HCT116 (cell line): ENCODE results near the gene PDE4B. TPM values are rescaled to one million over a fixed set of nuclear protein-coding genes. Genes with fewer than 3 reads are reported as not detected.

ENCODE experiments used
- ATAC-seq: fragments of 200-7000 bp; cut with Tn5 transposase; 2 replicates; pipeline ENCODE4 v1.9.1; 2020; ENCODE audit warnings: mild to moderate bottlenecking, moderate library complexity
- BruUV-seq: library from RNA; stranded (reverse); fragments of 400-500 nt; replicated peaks from 2 replicates; lab custom pipeline; 2021; lab: Mats Ljungman, UMichigan
- CTCF ChIA-PET: fragments of 300-600 bp; sonication (Branson Sonifier 250); formaldehyde crosslinking; loops from one replicate; lab custom pipeline; 2021; ENCODE audit warnings: antibody characterized with exemption; lab: Charles Lee
- POLR2A ChIA-PET: fragments of 300-600, 350-600 bp; sonication (Branson Sonifier 250); formaldehyde crosslinking; loops from one replicate; lab custom pipeline; 2021; ENCODE audit warnings: antibody characterized with exemption; lab: Charles Lee
- RAD21 ChIA-PET, 2 experiments: fragments of 300-600 bp; sonication (Branson Sonifier 250); formaldehyde crosslinking; loops; one replicate each; lab custom pipeline; 2023; ENCODE audit warnings: low total read pairs in 2 of 2; ENCODE audit not compliant: uncharacterized antibody in 2 of 2, unreplicated experiment in 2 of 2, low non-redundant PET in 1 of 2; lab: Charles Lee
- DNase-seq: peaks from one replicate; pipeline ENCODE4 v3.0.0-alpha.2; 2010; ENCODE audit warnings: low read depth, low spot score
- H2AFZ ChIP-seq: fragments of 200-600 bp; shearing (Covaris generic), sonication (generic); 2 replicates; pipeline ENCODE4 v1.6.1; 2017; ENCODE audit warnings: low read depth, mixed run types, mixed read lengths, antibody characterized with exemption, low read length; ENCODE audit not compliant: poor library complexity, severe bottlenecking
- H3K27ac ChIP-seq: 2 replicates; pipeline ENCODE4 v1.5.1; 2012; ENCODE audit warnings: low read depth, low read length
- H3K27me3 ChIP-seq: fragments of 200-600 bp; sonication (generic); 2 replicates; pipeline ENCODE4 v1.6.1; 2016; ENCODE audit warnings: mixed run types, low read length, mixed read lengths; ENCODE audit not compliant: insufficient read depth
- H3K36me3 ChIP-seq, 2 experiments: fragments of 200-500 bp in 1 of 2; fragments of 200-600 bp in 1 of 2; sonication (Bioruptor generic) in 1 of 2; sonication (generic) in 1 of 2; 2 replicates each; pipeline versions ENCODE4 v1.5.1 to v1.6.1; 2014 to 2016; ENCODE audit warnings: low read length in 2 of 2, inconsistent platforms in 1 of 2, mixed read lengths in 1 of 2, mixed run types in 1 of 2; ENCODE audit not compliant: insufficient read depth in 2 of 2, control insufficient read depth in 1 of 2
- H3K4me1 ChIP-seq, 2 experiments: fragments of 200-600 bp in 1 of 2; sonication (generic) in 1 of 2; 2 replicates each; pipeline versions ENCODE4 v1.5.1 to v1.6.1; 2012 to 2017; ENCODE audit warnings: low read length in 2 of 2, inconsistent platforms in 1 of 2, mild to moderate bottlenecking in 1 of 2, mixed read lengths in 1 of 2, mixed run types in 1 of 2, moderate library complexity in 1 of 2; ENCODE audit not compliant: insufficient read depth in 2 of 2, control insufficient read depth in 1 of 2
- H3K4me2 ChIP-seq: fragments of 200-600 bp; sonication (generic); 2 replicates; pipeline ENCODE4 v1.6.1; 2017; ENCODE audit warnings: mixed run types, low read length, mixed read lengths
- H3K4me3 ChIP-seq, 2 experiments: fragments of 200-600 bp in 1 of 2; sonication (generic) in 1 of 2; replicated peaks in 1 of 2; 2 replicates each; pipeline ENCODE4 v1.5.1; 2011 to 2016; ENCODE audit warnings: low read length in 2 of 2, control low read depth in 1 of 2, low read depth in 1 of 2, mild to moderate bottlenecking in 1 of 2, mixed read lengths in 1 of 2, mixed run types in 1 of 2
- H3K79me2 ChIP-seq: fragments of 200-600 bp; sonication (generic); 2 replicates; pipeline ENCODE4 v1.6.1; 2017; ENCODE audit warnings: mild to moderate bottlenecking, mixed run types, low read length, moderate library complexity, mixed read lengths; ENCODE audit not compliant: insufficient read depth
- H3K9ac ChIP-seq: fragments of 200-600 bp; sonication (generic); 2 replicates; pipeline ENCODE4 v1.6.1; 2016; ENCODE audit warnings: low read length, mixed read lengths
- H3K9me2 ChIP-seq: fragments of 200-600 bp; sonication (generic), shearing (Covaris generic); 2 replicates; pipeline ENCODE4 v1.6.1; 2017; ENCODE audit warnings: mixed run types, mild to moderate bottlenecking, moderate library complexity; ENCODE audit not compliant: insufficient read depth
- H3K9me3 ChIP-seq, 2 experiments: fragments of 200-500 bp in 1 of 2; fragments of 200-600 bp in 1 of 2; sonication (Bioruptor generic) in 1 of 2; sonication (generic) in 1 of 2; 2 replicates each; pipeline ENCODE4 v1.6.1; 2014 to 2017; ENCODE audit warnings: low read length in 2 of 2, mixed read lengths in 2 of 2, inconsistent platforms in 1 of 2, low read depth in 1 of 2, mild to moderate bottlenecking in 1 of 2, mixed run types in 1 of 2, moderate library complexity in 1 of 2; ENCODE audit not compliant: control insufficient read depth in 1 of 2, insufficient read depth in 1 of 2
- H4K20me1 ChIP-seq: fragments of 200-600 bp; sonication (generic), shearing (Covaris generic); 2 replicates; pipeline ENCODE4 v1.6.1; 2017; ENCODE audit warnings: mixed run types, mild to moderate bottlenecking, moderate library complexity; ENCODE audit not compliant: insufficient read depth
- ATF3 ChIP-seq: IDR thresholded peaks from 2 replicates; pipeline ENCODE4 v1.6.1; 2012
- CBX3 ChIP-seq: IDR thresholded peaks from 2 replicates; pipeline ENCODE4 v1.6.1; 2012; ENCODE audit warnings: low read depth
- CEBPB ChIP-seq: IDR thresholded peaks from 2 replicates; pipeline ENCODE4 v1.6.1; 2012; ENCODE audit warnings: low read depth
- ELF1 ChIP-seq: IDR thresholded peaks from 2 replicates; pipeline ENCODE4 v1.6.1; 2012; ENCODE audit warnings: low read depth, borderline replicate concordance
- EZH2 ChIP-seq: fragments of 200-600 bp; sonication (generic); IDR thresholded peaks from 2 replicates; pipeline ENCODE4 v1.6.1; 2017; ENCODE audit warnings: antibody characterized with exemption, mixed run types
- JUND ChIP-seq: IDR thresholded peaks from 2 replicates; pipeline ENCODE4 v1.6.1; 2012
- POLR2A ChIP-seq: IDR thresholded peaks from 2 replicates; pipeline ENCODE4 v1.7.0; 2011; ENCODE audit warnings: borderline replicate concordance; ENCODE audit not compliant: insufficient read depth, insufficient read length; ENCODE audit errors: extremely low read depth
- RAD21 ChIP-seq: IDR thresholded peaks from 2 replicates; pipeline ENCODE4 v1.6.1; 2012; ENCODE audit warnings: low read depth, mild to moderate bottlenecking
- TCF7L2 ChIP-seq: IDR thresholded peaks from 2 replicates; pipeline ENCODE4 v1.7.0; 2011; ENCODE audit warnings: borderline replicate concordance, inconsistent platforms; ENCODE audit not compliant: insufficient read depth, insufficient read length; ENCODE audit errors: extremely low read depth
- ZFX ChIP-seq: fragments of 450-650 bp; IDR thresholded peaks from 2 replicates; pipeline ENCODE4 v1.6.1; 2017
- ZNF274 ChIP-seq: fragments of 200-500 bp; sonication (Bioruptor generic); IDR thresholded peaks from 2 replicates; pipeline ENCODE4 v1.6.1; 2014; ENCODE audit warnings: mild to moderate bottlenecking, low read depth, low read length, inconsistent platforms
- intact Hi-C: fragments of 100-400 bp; cut with micrococcal nuclease; formaldehyde crosslinking; loops from 2 replicates; pipeline ENCODE4 v1.10.0; 2022
- total RNA-seq: library from RNA; stranded (reverse); gene quantifications from one replicate; pipeline ENCODE4 v1.2.1, GENCODE V29; 2021; ENCODE audit not compliant: unreplicated experiment
- TF ChIP-seq, protein P1 (sequence below): IDR thresholded peaks from 2 replicates; pipeline ENCODE4 v1.6.1; 2011; ENCODE audit warnings: mild to moderate bottlenecking, low read length, moderate library complexity; ENCODE audit not compliant: insufficient replicate concordance; ENCODE audit errors: extremely low read depth
- TF ChIP-seq, protein P2 (sequence below): IDR thresholded peaks from 2 replicates; pipeline ENCODE4 v1.6.1; 2012; ENCODE audit warnings: low read depth

PDE4B gene
- total RNA-seq, 1 experiment from 2014 or later: 76.9 TPM

DNA sequence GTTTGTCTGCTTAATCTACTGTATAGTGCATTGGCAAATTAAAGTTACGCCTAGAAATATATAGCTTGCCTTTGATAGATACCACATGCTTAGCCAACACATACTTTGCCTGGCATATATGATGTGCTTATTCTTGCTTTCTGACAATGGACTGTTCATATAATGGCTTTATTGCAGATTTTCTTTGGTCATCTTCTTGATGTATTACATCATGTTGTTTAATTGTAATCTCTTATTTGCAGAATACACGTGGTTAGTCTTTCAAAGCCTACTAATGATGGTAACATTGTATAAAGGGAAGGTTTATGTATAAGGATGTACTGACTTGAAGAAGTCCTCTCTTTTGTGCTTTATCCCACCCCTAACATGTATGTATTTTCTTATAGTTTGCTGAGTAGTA is 201.5 kb downstream of the PDE4B start:
- Histone ChIP-seq H3K4me1 (no peaks in the 10 kb centered on the region), H3K9me2 (no peaks in the 10 kb centered on the region), H3K27ac (no peak overlapping the region), H3K79me2 (no peaks in the 10 kb centered on the region), H3K4me3 (no peak overlapping the region), H3K27me3 (no peaks in the 10 kb centered on the region), H3K36me3 (no peaks in the 10 kb centered on the region), H3K4me2 (no peak overlapping the region), H3K9ac (no peak overlapping the region), H4K20me1 (no peaks in the 10 kb centered on the region), H3K9me3 (no peaks in the 10 kb centered on the region), H2AFZ (no peak overlapping the region)
- no TSS peak for BruUV-seq
- POLR2A ChIA-PET: no interaction called here
- no peak for DNase-seq
- intact Hi-C loops: no loop called here
- no peak for ATAC-seq
- RAD21 ChIA-PET: no interaction called here
- CTCF ChIA-PET: interaction anchor here (0.7 kb wide), 1 partner anchor 15 kb away, joined by 3 read pairs; no protein-coding TSS in a partner anchor
- TF ChIP-seq POLR2A (no peak), ZFX (no peak), EZH2 (no peak), JUND (no peak), ATF3 (no peak)
- TF ChIP-seq, protein P1, sequence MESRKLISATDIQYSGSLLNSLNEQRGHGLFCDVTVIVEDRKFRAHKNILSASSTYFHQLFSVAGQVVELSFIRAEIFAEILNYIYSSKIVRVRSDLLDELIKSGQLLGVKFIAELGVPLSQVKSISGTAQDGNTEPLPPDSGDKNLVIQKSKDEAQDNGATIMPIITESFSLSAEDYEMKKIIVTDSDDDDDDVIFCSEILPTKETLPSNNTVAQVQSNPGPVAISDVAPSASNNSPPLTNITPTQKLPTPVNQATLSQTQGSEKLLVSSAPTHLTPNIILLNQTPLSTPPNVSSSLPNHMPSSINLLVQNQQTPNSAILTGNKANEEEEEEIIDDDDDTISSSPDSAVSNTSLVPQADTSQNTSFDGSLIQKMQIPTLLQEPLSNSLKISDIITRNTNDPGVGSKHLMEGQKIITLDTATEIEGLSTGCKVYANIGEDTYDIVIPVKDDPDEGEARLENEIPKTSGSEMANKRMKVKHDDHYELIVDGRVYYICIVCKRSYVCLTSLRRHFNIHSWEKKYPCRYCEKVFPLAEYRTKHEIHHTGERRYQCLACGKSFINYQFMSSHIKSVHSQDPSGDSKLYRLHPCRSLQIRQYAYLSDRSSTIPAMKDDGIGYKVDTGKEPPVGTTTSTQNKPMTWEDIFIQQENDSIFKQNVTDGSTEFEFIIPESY: no peak

DNA sequence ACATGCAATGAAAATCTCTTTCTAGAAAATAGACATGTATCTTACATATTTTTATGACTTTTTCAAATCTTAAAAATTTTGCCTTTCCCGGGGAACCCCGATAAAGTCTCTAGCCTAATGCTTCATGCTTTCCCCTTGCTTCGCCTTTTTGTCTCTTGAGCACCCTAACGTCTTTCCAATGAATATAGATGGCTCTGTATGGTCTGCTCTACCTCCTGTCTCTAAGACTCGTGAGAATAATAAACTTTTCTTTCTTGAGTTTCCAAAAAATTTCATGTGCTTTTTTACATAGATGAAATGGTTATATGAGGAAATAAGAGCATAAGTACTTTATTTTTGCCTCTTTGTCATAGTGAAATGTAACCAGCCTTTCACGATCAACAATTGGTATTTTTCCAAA is 202.6 kb downstream of the PDE4B start:
- intact Hi-C loops: no loop called here
- Histone ChIP-seq H3K79me2 (no peaks in the 10 kb centered on the region), H4K20me1 (no peaks in the 10 kb centered on the region), H3K36me3 (no peaks in the 10 kb centered on the region), H3K9me3 (no peaks in the 10 kb centered on the region), H3K4me1 (no peaks in the 10 kb centered on the region), H3K27me3 (no peaks in the 10 kb centered on the region), H3K9ac (no peak overlapping the region), H3K4me2 (no peak overlapping the region), H3K4me3 (no peak overlapping the region), H3K27ac (no peak overlapping the region), H2AFZ (no peak overlapping the region), H3K9me2 (no peaks in the 10 kb centered on the region)
- ChIA-PET RAD21 (no interaction called here), CTCF (no interaction called here), POLR2A (no interaction called here)
- DNase-seq: no peak
- no peak for ATAC-seq
- no TSS peak for BruUV-seq
- TF ChIP-seq, protein P2, sequence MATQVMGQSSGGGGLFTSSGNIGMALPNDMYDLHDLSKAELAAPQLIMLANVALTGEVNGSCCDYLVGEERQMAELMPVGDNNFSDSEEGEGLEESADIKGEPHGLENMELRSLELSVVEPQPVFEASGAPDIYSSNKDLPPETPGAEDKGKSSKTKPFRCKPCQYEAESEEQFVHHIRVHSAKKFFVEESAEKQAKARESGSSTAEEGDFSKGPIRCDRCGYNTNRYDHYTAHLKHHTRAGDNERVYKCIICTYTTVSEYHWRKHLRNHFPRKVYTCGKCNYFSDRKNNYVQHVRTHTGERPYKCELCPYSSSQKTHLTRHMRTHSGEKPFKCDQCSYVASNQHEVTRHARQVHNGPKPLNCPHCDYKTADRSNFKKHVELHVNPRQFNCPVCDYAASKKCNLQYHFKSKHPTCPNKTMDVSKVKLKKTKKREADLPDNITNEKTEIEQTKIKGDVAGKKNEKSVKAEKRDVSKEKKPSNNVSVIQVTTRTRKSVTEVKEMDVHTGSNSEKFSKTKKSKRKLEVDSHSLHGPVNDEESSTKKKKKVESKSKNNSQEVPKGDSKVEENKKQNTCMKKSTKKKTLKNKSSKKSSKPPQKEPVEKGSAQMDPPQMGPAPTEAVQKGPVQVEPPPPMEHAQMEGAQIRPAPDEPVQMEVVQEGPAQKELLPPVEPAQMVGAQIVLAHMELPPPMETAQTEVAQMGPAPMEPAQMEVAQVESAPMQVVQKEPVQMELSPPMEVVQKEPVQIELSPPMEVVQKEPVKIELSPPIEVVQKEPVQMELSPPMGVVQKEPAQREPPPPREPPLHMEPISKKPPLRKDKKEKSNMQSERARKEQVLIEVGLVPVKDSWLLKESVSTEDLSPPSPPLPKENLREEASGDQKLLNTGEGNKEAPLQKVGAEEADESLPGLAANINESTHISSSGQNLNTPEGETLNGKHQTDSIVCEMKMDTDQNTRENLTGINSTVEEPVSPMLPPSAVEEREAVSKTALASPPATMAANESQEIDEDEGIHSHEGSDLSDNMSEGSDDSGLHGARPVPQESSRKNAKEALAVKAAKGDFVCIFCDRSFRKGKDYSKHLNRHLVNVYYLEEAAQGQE: no peak
- TF ChIP-seq ZNF274: no peak
- no peak for TF ChIP-seq TCF7L2
- TF ChIP-seq, protein P1: no peak
- TF ChIP-seq CBX3: no peak
- no peak for TF ChIP-seq RAD21
- no peak for TF ChIP-seq CEBPB
- TF ChIP-seq ZFX: no peak
- TF ChIP-seq ELF1: no peak
